Erythroblast (primary cell): ENCODE data around the gene MTAP.

Experiments used
- GATA1 ChIP-seq: IDR thresholded peaks from 2 replicates; pipeline ENCODE4 v1.6.1; 2011; ENCODE audit warnings: low read depth, mild to moderate bottlenecking, control low read depth, low read length, moderate library complexity
- POLR2A ChIP-seq: IDR thresholded peaks from 2 replicates; pipeline ENCODE4 v1.6.1; 2011; ENCODE audit warnings: mild to moderate bottlenecking, low read length

DNA sequence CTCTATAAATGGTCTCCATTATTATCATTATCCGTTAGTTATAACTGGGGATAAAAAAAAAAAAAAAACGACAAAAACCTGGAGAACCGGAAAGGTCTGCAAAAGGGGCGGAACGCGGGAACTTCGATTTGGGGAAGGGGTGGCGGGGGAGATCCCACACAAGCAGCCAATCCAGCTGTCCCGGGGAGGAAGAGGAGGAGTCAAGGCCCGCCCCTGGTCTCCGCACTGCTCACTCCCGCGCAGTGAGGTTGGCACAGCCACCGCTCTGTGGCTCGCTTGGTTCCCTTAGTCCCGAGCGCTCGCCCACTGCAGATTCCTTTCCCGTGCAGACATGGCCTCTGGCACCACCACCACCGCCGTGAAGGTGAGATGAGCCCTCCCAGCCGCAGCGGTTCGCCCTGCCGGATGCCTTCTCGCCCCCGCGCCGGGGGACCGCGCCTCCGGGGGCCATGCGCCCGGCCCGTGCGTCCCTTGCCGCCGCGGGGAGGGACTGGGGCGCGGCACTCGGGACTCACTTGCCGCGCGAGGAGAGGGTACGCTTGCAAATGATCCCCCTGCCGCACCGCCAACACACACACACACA is at the start of gene MTAP:
- TF ChIP-seq POLR2A (peak; percentile 86), GATA1 (no peak)
